Stimulated activated CD8-positive, alpha-beta memory T cell treated with anti-CD3 and anti-CD28 coated beads, Interleukin-2, amount 100 ng/mL, for 1 hour (primary cell): ENCODE data around the gene HTT.

Experiments
- DNase-seq, 2 donors: peaks; one replicate each; pipeline ENCODE4 v3.0.0-alpha.2; 2020; ENCODE audit warnings: low read depth in 2 of 2

The HTT gene

DNA sequence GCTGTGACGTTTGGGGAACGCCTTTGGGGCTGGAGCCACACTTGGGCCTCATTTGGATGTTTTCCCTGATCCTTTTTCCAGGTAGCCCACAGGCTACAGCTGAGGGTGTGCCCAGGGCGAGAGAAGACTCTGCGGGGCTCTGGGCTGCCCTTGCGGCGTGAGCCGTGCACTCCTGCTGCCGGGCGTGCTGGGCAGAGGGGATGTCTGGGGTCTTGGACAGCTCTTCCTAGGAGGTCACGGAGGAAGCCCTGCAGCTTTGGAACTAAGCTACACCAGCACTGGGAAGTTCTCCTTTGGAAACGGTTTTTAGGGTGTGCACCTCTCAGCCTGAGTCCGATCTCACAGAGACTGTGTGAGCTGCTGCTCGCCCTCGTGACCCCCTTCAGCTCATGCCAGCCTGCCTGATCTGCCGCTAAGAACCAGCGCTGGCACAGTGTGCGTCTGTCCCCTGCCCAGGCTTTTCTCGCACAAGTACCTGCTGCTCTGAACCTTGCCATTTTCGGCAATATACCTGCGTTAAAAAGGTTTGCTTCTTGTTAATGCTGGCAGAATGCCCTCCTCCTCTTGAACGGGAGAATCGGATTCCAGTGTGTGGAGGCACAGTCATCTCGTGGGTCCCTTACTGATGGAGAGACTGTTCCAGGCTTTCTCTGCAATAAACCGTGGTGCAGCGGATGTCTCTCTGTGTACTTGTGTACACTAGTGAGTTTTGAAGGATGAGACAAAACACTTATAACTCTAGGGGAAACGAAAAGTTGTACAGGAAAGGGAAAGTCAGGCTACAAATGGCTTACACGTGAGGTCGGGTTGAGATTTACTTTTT lies 188.8 kb downstream of the HTT start:
- DNase-seq = no peak

DNA sequence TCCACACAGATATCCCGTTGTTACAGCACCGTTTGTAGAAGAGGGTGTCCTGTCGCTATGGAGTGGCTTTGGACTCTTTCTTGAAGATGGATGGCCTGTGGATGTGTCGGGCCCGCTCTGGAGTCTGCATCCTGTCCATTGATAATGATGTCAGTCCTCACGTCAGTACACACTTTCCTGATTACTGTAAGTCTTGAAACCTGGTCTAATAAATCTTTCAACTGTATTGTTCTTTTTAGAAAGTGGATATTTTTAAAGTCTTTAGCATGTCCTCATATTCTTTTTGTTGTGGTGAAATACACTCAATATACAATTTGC lies 189.4 kb downstream of the HTT start:
- no peak for DNase-seq

- no peak for DNase-seq
These were observed 191.6 kb downstream of the HTT start for GRCh38 chr4:3266076-3266475.

DNA sequence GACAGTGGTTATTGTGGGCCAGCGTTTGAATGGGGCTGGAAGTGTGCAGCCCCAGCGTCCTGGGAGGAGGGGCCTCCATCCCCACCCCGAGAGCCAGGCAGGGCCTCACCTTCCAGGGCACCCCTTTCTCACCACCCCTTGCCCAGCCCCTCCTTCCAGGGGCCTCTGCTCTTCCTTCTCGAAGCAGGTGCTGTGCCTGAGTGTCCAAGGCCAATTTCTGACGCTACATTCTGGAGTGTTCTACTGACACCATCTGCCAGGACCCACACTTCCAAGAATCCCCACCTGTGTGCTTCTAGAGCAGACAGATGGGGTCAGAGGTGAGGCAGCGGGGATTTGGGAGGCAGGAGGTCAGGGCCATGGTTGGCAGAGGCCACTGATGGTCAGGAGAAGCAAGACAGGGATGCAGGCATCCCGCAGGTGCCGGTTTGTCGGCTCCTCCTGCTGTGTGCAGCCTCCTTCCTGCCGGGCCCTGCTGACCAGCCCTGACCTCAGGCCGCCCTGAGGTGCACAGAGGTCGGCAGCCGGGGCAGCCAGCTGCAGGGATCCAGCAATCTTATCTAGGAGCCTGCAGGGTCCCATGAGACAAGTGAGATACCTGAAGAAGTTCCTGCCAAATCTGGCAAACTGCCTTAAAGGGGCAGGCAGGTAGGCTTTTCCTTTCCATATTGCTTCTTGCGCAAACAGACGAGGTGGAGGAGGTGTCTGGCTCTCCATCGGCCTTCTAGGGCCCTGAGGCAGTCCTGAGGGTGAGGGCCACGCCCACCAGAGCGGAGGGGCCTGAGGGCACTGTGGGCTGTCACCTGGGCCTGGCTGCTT lies 193.3 kb downstream of the HTT start:
- DNase-seq = no peak

DNA sequence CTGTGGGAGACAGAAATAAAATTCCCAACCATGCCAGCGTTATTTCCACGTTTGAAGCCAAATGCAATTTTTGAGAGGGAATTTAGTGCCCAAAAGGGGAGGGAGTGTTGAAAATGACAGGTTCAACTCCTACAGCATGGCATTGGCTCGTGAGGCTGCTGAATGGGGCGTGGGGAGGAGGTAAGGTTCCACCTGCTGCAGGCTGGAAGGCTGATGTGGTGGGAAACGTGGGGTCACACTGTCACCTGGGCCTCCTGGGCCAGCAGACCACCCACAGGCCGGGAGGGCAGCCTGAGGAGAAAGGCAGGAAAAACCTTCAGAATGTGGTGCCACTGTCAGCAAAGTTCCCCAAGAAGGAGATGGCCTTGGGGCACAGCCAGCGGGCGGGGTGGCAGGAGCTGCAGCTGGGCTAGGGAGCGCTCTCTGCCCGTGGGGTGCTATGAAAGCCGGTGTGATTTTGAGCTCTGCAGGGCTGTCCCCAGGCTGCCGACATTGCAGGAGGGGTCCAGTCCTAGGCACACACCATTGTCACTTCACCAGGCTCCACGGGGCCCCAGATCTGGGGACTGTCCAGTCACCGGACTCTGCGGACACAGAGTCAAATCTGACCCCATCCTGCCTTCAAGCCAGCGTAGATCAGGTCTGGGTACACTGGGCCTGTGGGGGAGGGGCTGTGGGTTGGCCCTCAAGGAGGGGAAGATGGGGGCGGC lies 194.1 kb downstream of the HTT start:
- no peak for DNase-seq

DNA sequence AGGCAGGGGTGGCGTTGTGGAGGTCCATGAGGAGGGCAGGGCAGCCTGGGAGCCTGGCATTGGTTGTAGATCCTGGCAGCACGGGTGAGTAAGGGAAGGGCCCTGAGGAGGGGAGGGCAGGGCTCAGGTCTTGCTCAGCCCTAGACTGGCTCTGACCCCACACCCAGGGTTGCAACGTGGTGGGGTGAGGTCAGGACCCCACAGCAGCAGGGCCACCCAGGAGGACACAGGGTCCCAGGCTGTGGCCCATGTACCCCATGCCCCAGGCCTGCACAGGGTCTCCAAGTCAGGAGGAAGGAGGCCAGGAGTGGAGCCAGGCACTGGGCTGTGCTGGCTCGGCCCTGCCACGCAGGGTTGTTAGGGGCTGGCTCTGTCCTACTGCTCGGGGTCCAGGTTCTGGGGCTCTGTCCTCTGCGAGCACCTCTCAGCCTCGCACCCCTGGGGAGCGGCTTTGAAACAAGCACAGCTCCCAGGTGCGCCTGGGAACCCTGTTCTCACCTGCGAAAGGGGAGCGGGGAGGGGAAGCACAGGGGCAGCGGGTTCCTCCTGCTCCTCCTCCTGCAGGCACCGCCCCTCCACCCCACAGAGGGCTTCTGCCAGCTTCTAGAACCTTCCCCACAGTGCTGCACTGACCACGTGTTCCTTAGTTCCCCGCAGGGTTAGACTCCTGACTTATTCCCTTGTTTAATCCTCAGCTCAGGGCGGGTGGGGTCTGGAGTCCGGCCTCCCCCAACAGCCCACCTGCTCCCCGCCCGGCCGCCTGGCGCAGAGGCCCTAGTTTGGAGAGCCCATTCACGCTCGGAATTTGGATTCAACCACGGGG lies 194.8 kb downstream of the HTT start:
- DNase-seq = no peak

DNA sequence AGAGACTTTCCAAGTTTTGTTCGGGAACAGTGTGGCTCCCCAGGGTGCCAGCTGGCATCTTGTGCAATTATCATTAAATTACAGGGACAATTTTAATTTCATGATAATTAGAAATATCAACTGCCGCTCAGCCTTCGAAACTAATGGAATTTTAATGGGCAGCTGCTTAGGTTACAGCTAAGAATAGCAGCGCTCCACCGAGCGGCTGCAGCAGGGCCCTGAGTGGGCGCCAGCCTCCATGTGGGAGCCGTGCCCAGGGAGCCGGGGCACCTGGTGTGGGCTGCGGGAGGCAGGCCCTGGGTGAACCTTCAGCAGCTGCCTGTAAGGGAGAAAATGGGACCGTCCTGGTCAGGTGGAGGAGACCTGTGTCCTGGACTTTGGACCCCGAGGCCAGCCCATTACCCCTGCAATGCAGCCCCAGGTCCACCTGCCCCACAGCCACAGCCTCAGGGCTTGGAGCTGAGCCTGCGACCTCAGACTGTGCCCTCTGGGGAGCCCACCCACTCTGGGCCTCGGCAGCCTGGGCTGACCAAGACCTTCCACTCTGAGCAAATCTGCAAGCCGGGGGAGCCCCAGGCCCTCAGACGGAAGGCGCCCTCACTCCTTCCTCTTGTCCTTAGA lies 195.6 kb downstream of the HTT start:
- DNase-seq = no peak

DNA sequence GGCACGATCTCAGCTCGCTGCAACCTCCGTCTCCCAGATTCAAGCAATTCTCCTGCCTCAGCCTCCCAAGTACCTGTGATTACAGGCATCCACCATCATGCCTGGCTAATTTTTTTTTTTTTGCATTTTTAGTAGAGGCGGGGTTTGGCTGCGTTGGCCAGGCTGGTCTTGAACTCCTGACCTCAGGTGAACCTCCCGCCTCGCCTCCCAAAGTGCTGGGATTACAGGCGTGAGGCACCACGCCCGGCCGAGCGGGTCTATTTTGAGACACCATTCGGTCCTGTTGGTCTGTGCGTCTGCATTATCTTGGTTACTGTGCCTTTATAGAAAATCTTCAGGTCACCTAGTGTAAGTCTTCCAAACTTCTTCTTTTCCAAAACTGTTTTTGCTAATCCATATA lies 196.7 kb downstream of the HTT start:
- no peak for DNase-seq

DNA sequence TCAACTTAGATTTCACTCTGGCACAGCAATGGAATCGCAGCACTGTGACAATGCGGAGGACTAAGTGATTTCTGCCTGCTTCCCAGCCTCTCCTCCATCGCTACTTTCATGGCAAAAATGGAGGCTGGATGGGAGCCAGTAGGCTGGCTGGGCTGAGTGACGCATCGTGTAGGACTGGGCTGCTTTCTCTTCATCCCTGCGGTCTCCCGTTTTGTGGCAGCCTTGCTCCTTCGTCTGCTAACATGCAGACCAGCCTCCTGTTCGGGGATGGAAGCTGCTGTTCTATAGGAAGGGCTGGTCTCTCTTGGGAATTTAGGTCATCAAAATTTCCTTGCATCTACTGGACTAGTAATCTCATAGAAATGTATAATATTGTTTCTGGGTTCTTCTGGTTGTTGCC lies 202.5 kb downstream of the HTT start:
- DNase-seq = no peak

GRCh38 chr4:3280466-3280865 lies 206.0 kb downstream of the HTT start:
- DNase-seq = no peak

DNA sequence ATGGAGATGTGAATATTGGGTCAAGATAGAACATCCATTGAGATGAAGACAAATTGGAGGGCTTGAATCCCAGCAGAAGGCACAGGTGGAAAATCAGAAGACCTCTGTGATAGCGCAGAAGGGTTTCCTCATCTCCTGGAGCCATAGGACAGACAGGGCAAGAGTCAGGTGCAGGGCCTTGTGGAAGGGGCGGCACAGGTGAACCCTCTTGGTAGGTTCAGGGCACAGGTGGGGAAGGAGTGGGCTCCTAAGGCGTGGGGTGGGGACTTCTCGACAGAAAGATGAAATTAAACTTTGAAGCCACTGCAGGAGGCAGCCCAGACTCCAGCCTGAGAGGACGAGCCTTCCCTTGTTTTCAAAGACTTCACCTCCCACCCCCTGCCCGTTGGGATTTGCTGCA lies 209.0 kb downstream of the HTT start:
- no peak for DNase-seq

DNA sequence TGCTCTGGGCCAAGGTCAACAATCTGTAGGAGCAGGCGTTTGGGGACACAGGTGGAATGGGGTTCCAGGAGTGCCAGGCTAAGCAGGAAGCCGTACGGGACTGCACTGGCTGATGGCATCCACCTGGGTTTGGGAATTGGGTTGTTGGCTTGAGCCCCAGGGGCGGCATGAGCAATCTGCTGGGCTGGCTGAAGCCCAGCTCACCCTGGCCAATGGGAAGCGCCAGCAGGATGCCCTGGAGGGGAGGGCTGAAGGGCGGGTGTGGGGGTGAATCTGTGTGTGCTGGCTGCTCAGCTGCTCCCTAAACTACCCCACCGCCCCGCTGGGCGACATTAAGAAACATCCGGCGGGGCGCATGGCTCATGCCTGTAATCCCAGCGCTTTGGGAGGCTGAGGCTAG lies 209.4 kb downstream of the HTT start:
- DNase-seq = no peak

DNA sequence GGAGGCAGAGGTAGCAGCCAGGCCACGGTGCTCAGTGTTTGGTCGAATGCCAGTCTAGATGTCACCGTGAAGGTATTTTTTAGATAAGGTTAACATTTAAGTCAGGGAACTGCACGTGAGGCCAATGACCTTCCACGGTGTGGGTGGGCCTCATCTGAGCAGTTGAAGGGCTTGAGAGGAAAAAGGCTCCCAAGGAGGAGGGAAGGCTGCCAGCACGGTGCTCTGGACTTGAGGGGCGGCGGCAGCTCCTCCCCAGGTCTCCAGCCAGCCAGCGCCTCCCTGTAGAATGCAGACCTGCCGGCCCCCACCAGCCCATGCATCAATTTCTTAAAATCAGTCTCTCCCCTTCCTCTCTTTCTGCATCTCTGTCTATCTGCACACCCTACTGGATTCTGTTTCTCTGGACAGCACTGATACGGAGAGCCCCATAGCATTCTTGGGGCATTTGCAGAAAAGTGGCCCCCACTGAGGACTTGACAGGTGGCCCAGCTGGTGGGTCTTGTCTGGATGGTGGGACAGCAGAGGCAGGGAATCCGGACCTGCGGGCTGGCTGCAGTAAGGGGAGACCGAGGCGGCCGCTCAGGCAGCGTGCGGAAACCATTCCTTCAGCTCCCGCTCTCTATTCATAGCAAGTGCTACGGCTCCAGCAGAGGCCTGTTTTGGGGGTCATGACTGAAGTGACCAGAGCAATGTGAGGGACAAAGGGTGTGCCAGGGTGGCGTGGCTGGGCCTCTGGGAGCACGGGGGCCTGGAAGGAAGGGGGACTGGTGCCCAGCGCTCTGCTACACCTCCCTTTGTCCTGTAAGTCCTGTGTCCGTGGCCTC lies 210.5 kb downstream of the HTT start:
- no peak for DNase-seq

GRCh38 chr4:3285558-3286334 lies 211.3 kb downstream of the HTT start:
- DNase-seq = no peak

GRCh38 chr4:3286335-3287175 lies 212.1 kb downstream of the HTT start:
- no peak for DNase-seq

DNA sequence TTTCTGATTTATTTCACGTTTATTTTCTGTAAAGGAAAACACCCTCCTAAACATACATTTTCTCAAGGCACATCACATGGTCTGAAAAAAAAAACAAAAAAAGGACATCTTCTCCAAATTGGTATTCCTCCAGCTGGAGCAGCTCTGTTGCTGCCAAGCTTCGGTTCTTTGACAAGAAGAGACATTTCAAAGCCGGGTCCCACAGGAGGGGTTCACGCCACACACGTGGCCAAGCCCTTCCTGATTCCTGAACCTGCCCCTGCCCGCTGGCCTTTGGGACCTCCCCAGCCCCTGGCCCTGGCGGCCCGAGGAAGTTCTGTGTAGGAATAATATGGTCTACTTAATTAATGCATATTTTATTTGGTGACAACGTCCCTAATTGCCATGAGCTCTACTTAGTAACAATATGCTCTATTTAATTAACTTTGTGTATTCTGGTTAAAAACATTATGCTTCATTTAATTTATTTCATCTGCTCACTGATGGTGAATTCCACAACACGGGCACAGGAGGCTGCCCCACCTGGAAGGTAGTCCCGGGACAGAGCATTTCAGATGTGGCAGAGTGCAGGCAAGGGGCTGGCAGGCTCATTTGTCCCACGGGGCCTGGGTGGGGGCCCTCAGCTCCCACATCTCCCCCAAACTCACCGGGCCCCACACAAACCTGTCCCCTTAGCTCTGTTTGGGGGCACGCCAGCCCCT lies 212.9 kb downstream of the HTT start:
- DNase-seq = no peak

GRCh38 chr4:3287972-3288570 lies 213.6 kb downstream of the HTT start:
- no peak for DNase-seq
